Hematopoietic multipotent progenitor cell treated with erythropoietin and hydrocortisone succinate and interleukin-3 and kit ligand, for 4 days (in vitro differentiated cells): ENCODE data around the gene GLP1R.
A peak's percentile ranks its signal among the peaks of the same experiment; 100 is the strongest.

Source experiments
- DNase-seq: peaks from one replicate; pipeline ENCODE4 v3.0.0-alpha.2; 2015

The GLP1R gene

DNA sequence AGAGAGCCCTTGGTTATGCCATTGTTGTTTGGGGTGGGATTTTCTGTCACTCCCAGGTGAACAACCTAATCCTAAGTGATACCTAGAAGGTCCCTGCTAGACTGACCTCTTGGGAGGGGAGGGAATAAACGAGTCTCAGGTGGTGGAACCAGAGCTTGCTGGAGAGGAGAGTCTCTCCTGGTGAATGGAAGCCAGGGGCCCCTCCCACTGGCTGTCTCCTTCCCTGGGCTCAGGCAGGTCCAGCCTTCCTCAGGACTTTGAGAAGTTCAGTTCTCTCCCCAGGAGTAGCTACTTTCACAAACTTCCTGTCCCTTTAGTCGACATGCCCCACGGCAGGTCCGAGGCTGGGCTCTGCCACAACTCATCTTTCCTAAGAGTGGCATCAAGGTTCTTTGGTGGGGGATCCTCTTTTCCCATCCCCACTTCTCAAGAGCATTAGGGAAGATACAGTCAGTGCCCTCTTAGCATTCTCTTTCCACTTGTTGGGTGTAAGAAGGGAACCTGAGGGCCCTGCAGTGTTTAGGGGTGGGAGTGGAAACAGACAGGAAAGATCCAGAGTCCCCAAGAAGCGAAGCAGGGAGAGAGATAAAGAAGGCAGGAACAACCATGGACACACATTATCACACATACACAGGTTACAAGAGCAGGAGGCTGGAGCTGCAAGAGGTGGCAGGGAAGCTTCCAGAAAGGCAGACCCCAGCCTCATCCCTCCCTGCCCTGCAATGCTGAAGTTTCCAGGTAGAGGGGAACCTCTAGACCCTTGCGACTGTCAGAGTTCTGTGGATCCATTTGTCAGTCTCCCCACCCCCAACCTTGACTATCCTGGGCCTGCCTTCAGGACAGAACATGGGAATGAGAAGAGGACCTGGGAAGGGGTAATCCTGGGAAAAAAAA, 900 bp upstream of the GLP1R start:
- no peak for DNase-seq

- DNase-seq = no peak
Measured at GRCh38 chr6:39049575-39050283, 1.1 kb downstream of the GLP1R start.

DNA sequence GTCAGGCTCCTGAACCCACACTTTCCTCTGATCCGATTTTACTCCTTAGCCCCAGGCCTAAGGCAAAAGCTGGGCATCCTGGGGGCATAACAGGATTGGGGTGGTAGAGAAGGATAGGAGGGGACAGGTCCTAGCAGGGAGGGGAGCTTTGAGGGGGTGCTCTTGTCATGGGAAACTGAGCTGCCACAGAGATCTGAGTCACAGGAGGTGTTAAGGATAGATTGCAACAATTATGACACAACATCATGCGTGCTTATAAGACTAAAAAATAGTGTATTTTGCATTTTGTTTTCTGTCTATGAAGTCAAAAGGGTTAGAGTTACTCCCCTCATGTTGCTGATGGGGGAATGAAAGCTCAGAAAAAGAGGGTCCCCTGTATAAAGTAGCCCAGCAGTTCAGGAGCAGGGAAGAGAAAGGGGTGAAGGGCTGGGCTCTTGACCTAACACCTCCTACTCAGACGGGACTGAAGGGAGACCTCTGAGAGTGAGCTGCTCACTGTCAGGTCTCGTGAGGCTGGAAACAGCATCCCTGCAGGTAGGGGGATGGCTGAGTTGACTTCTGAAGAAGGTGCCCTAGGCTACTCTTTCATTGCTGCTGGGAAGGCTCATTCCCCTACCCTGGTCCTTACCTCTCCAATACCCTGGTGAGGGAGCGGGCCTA, 2.0 kb downstream of the GLP1R start:
- no peak for DNase-seq

GRCh38 chr6:39051399-39052122, 3.0 kb downstream of the GLP1R start:
- peak; percentile 31 for DNase-seq

DNA sequence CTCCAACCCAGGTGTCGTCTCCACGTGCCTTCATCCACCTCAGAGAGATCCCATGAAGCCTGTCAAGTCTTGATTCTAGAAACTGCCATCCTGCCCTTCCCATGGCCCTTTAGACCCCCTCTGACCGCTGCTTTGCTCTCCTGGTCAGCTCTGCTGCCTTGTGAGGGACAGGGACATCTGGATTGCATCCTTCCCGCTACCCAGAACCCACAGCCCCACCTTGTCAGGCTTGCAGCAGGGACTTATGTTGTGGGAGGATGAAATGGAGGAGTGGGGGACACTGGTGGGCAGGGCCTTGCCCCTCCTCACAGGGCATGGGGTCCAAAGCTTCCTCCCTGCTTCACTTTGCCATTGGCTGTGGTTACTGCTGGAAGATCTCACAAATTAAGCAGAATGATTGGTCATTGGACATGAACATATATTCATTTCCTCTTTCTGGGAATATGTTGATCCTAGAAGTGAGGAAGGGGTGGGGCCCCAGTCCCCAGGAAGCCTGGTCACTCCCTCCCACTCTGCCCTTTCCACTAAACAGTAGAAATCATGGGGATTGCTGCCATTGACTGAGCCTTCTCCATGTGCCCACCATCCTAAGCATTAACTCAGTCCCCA, 4.5 kb downstream of the GLP1R start:
- no peak for DNase-seq

- no peak for DNase-seq
Measured at GRCh38 chr6:39053854-39054576, 5.4 kb downstream of the GLP1R start.

- no peak for DNase-seq
Measured at GRCh38 chr6:39054577-39055142, 6.1 kb downstream of the GLP1R start.

DNA sequence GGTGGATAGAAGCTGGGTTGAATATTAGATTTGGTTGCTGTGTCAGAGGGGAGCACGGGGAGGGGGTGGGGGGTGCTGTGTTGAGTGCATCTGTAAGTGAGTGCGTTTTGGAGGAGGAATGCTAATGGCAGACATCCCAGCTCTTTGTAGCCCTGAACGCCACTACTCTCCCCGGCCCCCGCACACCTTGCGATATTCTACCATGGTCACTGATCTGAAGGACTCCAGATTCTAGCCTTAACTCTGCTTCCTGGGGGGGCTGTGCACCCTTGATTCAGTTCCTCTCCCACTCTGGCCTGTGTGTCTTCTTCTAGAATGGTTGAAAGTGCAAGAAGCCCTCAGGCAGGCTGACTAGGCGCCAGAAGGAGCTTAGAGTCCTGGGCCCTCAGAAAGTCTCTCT, 7.1 kb downstream of the GLP1R start:
- no peak for DNase-seq

DNA sequence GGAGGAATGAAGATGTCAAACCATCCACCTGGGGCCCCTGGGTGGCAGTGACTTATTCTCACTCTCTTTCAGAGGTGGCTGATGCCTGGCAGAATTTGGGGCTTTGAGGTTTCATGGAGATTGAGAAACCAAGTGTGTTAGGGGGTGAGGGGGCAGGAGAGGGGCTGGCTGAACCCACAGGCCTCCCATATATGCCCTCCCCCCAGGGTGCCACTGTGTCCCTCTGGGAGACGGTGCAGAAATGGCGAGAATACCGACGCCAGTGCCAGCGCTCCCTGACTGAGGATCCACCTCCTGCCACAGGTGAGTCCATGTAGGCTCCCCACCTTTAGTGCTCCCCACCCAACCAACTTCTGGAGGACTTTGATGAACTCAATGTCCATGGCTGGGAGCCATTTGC, 7.6 kb downstream of the GLP1R start:
- DNase-seq = no peak

- no peak for DNase-seq
Measured at GRCh38 chr6:39056681-39057080, 8.1 kb downstream of the GLP1R start.

DNA sequence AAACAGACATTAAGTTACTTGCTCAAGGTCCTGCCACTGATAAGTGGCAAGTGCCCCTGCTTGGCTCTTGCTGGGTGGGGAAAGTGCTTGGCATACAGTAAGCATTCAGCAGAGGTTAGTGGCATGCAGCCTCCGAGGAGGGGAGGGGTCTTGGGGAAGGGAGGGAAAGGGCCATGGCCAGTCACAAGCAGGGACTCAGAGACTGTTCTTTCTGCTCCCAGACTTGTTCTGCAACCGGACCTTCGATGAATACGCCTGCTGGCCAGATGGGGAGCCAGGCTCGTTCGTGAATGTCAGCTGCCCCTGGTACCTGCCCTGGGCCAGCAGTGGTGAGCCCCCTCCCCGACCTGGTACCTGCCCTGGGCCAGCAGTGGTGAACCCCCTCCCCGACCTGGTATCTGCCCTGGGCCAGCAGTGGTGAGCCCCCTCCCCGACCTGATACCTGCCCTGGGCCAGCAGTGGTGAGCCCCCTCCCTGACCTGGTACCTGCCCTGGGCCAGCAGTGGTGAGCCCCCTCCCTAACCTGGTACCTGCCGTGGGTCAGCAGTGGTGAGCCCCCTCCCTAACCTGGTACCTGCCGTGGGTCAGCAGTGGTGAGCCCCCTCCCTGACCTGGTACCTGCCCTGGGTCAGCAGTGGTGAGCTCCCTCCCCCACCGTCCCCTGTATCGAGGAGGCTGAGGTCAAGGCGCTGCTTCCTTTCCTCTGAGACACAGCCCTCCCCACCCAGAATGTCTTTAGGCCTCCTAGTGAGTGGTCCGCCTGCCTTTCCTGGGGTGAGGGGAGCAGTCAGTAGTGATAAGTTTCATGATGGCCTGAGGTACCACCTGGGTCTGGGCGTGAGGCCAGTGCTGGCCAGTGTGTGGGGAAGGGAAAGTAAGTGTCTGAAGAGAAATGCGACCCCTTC, 8.9 kb downstream of the GLP1R start:
- DNase-seq = no peak

- no peak for DNase-seq
Measured at GRCh38 chr6:39058471-39059147, 10.0 kb downstream of the GLP1R start.

GRCh38 chr6:39059496-39060310, 11.1 kb downstream of the GLP1R start:
- no peak for DNase-seq

- DNase-seq = no peak
Measured at GRCh38 chr6:39060467-39061160, 12.0 kb downstream of the GLP1R start.

DNA sequence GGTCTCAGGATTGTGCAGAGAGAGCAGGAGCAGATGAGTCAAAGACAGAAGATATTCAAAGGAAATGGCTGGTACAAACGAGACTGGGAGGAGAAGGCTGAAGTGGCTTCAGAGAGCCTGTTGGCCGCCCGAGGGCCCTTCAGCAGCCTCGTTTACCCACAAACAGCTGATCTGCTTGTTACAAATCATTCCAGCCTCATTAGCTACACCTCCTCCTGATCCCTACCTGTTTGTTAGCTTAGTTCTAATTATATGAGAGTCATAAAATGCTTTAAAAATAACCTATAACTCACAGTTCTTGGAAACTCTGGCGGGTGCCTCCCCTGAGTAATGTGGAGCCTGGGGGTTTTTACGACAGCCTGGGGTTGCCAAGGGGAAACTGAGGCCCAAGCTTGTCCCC, 12.6 kb downstream of the GLP1R start:
- no peak for DNase-seq

DNA sequence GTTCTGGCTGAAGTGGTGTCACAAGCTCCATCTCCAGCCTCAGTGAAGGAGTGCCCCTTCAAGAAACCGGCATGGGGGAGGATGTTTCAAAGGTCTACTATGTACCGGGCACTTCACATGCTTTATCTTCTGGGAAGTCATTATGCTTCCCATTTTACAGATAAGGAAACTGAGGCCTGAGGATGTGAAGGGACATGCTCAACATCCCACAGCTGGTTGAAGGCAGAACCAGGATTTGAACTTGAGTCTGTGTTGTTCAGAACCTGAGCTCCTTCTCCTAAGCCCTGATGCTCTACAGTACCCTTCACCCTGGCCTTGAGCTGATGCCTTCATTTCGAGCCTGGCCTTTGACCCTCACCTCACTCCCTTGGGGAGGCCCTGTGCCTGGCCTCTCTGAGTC, 13.0 kb downstream of the GLP1R start:
- DNase-seq = no peak

GRCh38 chr6:39062014-39062740, 13.6 kb downstream of the GLP1R start:
- no peak for DNase-seq

DNA sequence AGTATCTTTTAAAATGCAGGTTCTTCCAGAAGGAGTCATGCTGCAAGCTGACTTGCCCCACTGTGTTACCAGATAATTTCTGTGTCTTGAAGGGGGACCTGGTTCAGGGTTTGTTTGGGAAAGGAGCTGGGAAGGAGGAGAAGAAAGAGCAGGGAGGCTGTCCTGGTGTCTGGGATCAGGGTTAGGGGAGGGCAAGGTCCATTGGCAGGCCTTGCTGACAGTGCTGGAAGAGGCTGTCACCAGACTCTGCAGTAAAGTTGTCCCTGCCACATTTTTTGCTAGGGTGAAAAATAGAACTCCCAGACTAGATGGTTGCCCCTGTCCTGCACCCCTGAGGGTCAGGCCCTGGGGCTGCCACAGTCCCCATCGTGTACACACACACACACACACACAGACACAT, 14.9 kb downstream of the GLP1R start:
- DNase-seq = no peak
